ACC112 (cell line): ENCODE results near the gene SFXN3.

Source experiments
- H2AFZ ChIP-seq: fragments of 200-600 bp; sonication (generic); one replicate; pipeline ENCODE4 v1.6.0; 2017; ENCODE audit warnings: antibody characterized with exemption, low read length; ENCODE audit not compliant: unreplicated experiment
- H3K27ac ChIP-seq: fragments of 200-600 bp; sonication (generic); 2 replicates; pipeline ENCODE4 v1.5.1; 2014; ENCODE audit warnings: low read depth, mild to moderate bottlenecking, antibody characterized with exemption, low read length, moderate library complexity
- H3K27me3 ChIP-seq: fragments of 200-600 bp; sonication (generic); 2 replicates; pipeline ENCODE4 v1.6.1; 2014; ENCODE audit warnings: mild to moderate bottlenecking, antibody characterized with exemption, low read length, moderate library complexity, mixed read lengths; ENCODE audit not compliant: insufficient read depth
- H3K36me3 ChIP-seq: fragments of 200-600 bp; sonication (generic); 2 replicates; pipeline ENCODE4 v1.6.1; 2016; ENCODE audit warnings: mild to moderate bottlenecking, antibody characterized with exemption, low read length, moderate library complexity, mixed read lengths; ENCODE audit not compliant: insufficient read depth
- H3K4me1 ChIP-seq: fragments of 200-600 bp; sonication (generic); one replicate; pipeline ENCODE4 v1.6.1; 2016; ENCODE audit warnings: low read length, mixed read lengths; ENCODE audit not compliant: insufficient read depth, unreplicated experiment, control insufficient read depth
- H3K4me3 ChIP-seq: fragments of 200-600 bp; sonication (generic); 2 replicates; pipeline ENCODE4 v1.5.1; 2014; ENCODE audit warnings: mild to moderate bottlenecking, low read depth, low read length
- H3K79me2 ChIP-seq: fragments of 200-600 bp; sonication (generic); one replicate; pipeline ENCODE4 v1.6.0; 2016; ENCODE audit warnings: low read length; ENCODE audit not compliant: control insufficient read depth, unreplicated experiment, insufficient read depth

SFXN3 gene

DNA sequence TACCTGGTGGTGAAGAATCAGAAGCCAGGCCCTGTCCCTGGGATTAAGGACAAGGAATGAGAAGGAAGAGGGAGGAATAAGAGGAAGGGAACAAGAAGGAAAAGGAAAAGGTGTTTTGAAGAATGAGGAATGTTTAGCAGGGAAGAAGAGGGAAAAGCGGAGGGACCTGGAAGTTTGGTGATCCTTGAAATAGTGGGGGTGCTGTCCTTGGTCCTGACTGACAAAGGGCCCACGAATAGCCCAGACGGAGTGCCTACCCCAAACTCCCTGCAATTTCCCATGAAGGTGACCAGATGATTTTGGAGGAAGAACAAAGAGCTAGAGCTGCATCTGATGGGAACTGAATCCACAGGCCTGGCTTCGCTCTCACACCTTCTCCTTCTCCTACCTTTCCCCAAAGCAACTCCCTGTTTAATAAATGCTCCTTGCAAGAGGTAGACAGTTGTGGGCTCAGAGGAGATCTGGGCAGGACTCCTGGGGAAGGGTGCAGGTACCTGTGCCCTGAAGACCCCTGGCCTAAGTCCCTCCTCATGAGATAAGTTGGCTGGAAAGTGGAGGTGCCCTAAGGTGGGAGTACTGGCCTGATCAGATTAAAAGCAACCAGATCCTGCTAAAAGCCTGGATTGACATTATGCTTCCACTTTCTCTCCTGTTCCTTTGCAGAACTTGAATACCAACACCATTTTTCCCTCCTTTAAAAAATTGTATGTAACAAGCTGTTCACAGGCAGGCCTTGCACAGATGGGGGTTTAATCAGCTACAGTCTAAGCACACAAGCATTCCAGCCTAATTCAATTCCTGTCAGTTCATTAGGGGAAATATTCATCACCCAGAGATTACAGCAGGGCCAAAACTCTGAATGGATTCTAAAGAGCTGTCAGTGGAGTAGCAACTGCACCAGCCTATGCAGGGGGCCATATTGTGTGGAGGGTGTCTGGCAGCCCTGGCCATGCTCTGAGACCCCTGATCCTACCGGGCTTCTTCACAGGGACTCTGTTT is 50.2 kb downstream of the SFXN3 start:
- Histone ChIP-seq H3K36me3 (no peaks in the 10 kb centered on the region), H3K27me3 (peaks cover 80% of the 10 kb centered on the region), H3K4me1 (peaks cover 4% of the 10 kb centered on the region), H3K27ac (no peak overlapping the region), H3K79me2 (no peaks in the 10 kb centered on the region), H3K4me3 (no peak overlapping the region), H2AFZ (no peak overlapping the region)

GRCh38 chr10:101085846-101086245 is 54.8 kb downstream of the SFXN3 start:
- H3K4me1 ChIP-seq = peaks cover 25% of the 10 kb centered on the region
- H3K4me3 ChIP-seq = no peak overlapping the region
- no peaks in the 10 kb centered on the region for H3K79me2 ChIP-seq
- H3K27me3 ChIP-seq = peaks cover 52% of the 10 kb centered on the region
- no peak overlapping the region for H3K27ac ChIP-seq
- H3K36me3 ChIP-seq = no peaks in the 10 kb centered on the region
- no peak overlapping the region for H2AFZ ChIP-seq

DNA sequence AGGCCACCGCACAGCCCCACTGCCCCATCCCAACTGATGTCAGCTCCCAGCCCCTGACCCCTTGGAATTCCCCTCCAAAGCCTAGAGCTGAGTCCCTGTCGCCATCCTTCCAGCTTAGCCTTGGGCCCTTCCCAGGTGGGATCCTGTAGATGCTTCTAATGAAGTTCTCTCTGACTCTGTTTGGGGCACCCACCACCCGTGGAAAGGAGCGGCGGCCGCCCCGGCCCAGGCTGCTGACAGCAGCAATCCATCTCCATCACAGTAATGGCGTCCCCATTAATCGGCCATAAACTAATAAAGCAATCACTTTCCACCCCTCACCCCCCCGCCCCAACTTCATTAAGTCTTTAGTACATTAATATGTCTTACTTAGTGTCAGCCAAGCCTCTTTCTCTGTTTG is 56.3 kb downstream of the SFXN3 start:
- H3K36me3 ChIP-seq = no peaks in the 10 kb centered on the region
- peaks cover 40% of the 10 kb centered on the region for H3K27me3 ChIP-seq
- H2AFZ ChIP-seq = no peak overlapping the region
- no peak overlapping the region for H3K4me3 ChIP-seq
- peaks cover 41% of the 10 kb centered on the region for H3K4me1 ChIP-seq
- no peaks in the 10 kb centered on the region for H3K79me2 ChIP-seq
- no peak overlapping the region for H3K27ac ChIP-seq

DNA sequence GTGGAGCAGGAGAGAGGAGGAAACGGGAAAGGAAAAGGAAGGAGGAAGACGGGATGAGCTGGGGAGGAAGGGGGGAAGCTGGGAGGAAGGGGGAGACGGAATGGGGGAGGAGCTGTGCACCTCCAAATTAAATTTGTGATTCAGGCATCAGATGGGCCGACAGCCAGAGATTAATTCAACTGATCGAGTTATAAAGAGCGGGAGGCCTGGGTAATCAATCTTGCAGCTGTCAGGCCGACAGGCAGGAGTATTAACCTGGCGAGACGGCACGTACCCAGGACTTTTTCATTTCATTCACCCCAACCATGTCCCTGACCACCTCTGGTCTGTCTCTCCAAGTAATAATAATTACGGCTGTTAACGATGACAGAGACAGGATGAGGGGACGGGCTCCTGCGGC is 56.9 kb downstream of the SFXN3 start:
- H3K27me3 ChIP-seq = peaks cover 34% of the 10 kb centered on the region
- no peak overlapping the region for H3K27ac ChIP-seq
- H3K4me3 ChIP-seq = no peak overlapping the region
- no peaks in the 10 kb centered on the region for H3K36me3 ChIP-seq
- H3K4me1 ChIP-seq = peaks cover 47% of the 10 kb centered on the region
- H2AFZ ChIP-seq = no peak overlapping the region
- no peaks in the 10 kb centered on the region for H3K79me2 ChIP-seq

- Histone ChIP-seq H3K36me3 (no peaks in the 10 kb centered on the region), H2AFZ (no peak overlapping the region), H3K79me2 (no peaks in the 10 kb centered on the region), H3K4me1 (peaks cover 52% of the 10 kb centered on the region), H3K4me3 (no peak overlapping the region), H3K27me3 (peaks cover 20% of the 10 kb centered on the region), H3K27ac (no peak overlapping the region)
These were observed 58.7 kb downstream of the SFXN3 start for GRCh38 chr10:101089520-101090299.

- H3K4me3 ChIP-seq = no peak overlapping the region
- H3K27me3 ChIP-seq = peaks cover 12% of the 10 kb centered on the region
- H3K79me2 ChIP-seq = no peaks in the 10 kb centered on the region
- no peaks in the 10 kb centered on the region for H3K36me3 ChIP-seq
- peaks cover 52% of the 10 kb centered on the region for H3K4me1 ChIP-seq
- no peak overlapping the region for H2AFZ ChIP-seq
- no peak overlapping the region for H3K27ac ChIP-seq
These were observed 59.6 kb downstream of the SFXN3 start for GRCh38 chr10:101090597-101090996.
